Measurements from ENCODE around the gene JAKMIP2.

JAKMIP2 gene

DNA sequence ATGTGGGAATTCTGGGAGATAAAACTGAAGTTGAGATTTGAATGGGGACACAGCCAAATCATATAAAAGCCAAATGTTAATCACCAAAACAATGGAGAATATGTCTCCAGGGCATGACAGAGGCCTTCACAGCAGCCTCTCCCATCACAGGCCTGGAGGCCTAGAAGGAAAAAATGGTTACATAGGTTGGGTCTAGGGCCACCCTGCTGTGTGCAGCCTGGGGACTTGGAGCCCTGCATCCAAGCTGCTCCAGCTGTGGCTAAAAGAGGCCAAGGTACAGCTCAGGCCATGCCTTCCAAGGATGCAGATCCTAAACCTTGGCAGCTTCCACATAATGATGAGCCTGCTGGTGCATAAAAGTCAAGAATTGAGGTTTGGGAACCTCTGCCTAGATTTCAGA is 85.1 kb downstream of the JAKMIP2 start:
- DNase-seq (ENCODE audit: low read depth in 3 of 3), result no peak

DNA sequence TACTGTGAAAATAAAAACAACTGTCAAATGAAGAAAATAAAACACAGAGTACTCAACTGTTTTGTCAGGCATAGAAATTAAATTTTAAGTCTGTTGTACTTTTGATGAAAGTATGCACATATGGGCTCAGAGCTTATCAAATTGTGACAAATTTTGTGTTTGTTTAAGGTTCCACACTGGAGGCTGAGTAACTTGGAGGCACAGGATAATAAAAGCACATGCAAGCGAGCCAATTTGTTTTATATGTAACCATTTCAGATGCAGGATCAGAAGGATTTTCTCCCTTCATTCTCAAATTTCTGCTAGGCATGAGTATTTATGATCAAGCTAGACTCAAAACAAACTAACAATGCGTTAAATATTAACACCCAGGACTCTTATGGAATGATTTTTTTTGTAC is 87.8 kb downstream of the JAKMIP2 start:
- DNase-seq (ENCODE audit: low read depth in 3 of 3), result no peak

DNA sequence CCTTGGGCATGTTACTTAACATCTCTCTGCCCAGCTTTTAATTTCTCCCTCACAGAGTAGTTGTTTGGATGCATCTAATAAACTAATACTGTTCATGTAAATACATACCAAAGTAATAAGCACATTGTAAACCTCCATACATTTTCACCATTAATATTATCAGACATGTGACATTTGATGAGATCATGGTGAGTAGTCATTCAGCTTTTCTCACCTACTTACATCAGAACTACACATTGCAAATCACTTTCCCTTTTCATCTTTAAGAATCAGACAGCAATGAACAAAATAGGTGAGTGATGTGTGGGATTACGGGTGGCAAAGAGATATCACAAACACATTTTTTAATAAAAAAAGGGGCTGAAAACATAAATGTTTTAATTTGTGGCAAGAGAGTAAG is 89.3 kb downstream of the JAKMIP2 start:
- DNase-seq (ENCODE audit: low read depth in 3 of 3), result no peak

DNA sequence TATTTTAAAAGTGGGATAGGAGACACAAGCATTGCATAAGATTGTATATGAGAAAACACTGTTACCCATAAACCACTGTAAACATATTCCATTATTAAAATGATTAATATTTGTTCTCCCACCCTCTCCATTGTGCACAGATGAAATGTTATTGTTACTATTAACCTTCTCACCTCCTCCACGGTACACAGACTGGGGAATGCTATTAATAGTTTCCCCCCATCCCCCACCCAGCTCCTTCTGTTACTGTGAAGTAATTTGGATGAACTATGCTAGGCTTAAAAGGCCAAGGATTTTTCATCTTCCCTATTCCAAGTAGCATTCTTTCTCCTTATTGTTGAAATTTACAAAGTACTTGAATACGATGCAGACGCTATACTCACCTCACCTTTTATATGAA is 91.4 kb downstream of the JAKMIP2 start:
- no peak for DNase-seq (ENCODE audit: low read depth in 3 of 3)

DNA sequence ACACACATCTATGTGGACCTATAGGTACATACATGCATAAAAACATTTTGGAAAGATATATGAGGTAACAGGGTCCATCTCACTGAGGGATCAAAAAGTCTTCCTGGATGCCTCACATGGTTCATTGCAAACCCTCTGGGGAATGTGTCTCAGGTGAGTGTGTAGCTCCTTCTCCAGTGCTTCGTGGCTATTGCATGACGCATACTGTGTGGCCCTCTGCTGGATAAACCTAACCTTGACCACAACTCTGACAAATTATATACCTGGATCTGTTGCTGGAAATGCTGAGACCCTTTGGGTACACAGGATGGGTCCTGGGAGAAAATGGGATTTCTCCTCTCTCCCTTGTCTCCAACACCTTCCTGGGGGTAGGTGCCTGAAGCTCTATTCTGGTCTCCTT is 91.9 kb downstream of the JAKMIP2 start:
- no peak for DNase-seq (ENCODE audit: low read depth in 3 of 3)

DNA sequence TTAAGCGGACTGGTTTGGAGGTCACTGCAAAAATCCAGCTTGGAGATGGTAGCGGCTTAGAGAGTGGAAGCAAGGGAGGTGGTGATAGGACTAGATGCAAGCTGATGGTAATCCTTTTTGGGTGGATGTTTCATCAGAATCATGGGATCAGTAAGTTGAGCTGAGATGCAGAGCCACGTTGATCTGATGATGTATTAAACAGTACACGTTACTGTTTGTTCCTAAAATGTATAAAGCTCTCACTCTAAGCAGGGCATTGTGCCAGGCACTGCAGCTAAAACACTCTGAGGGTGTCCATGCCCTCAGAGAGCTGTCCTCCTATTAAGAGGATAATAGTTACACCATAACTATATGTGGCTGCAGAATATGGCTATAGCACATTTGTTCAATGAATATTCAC is 93.1 kb downstream of the JAKMIP2 start:
- DNase-seq (ENCODE audit: low read depth in 3 of 3), result no peak

DNA sequence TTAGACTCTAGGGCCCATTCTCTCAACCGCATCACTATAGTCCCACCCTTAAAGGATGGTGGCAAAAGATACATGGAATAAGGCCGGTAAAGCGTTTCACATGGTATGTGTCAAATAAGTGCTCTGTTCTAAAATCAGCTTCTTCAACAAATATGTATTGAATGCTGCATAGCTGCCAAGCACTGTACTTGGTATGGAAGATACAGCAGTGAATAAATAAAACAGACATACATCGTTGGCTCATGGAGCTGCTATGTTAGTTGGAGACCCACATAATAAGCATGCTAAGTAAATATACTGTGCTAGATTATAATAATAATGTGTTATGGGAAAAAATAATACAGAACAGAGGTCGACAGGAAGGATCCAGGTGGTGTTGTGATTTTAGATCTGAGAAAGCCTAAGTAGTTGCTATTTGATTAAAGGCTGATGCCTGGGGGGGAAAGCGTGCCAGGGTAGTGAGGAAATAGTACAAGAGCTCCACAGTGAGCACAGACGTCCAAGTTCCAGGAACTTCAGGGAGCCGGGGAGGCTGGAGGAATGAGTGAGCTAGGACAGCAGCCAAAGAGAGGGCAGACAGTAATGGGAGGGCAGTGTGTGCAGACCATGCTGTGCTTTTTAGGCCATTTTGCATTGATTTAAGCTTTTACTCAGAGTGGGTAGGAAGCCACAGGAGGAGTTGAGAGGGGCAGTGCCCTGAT is 93.7 kb downstream of the JAKMIP2 start:
- no peak for DNase-seq (ENCODE audit: low read depth in 3 of 3)

DNA sequence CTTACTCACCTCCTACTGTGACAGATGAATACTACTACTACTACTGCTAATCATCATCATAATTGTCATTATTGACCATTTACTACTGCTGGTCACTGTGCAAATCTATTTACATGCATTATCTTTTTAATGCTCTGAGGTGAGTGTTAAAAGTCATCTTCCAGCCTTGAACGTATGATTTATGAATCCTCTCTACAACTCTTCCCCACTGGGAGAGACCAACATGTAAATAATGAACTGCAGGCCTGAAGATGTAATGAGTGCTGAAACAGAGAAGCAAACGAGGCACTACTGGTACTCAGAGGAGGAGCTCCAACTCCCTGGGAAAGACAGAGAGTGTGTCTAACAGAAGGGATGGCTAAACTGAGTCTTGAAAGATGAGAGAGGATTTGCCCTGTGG is 95.4 kb downstream of the JAKMIP2 start:
- no peak for DNase-seq (ENCODE audit: low read depth in 3 of 3)

DNA sequence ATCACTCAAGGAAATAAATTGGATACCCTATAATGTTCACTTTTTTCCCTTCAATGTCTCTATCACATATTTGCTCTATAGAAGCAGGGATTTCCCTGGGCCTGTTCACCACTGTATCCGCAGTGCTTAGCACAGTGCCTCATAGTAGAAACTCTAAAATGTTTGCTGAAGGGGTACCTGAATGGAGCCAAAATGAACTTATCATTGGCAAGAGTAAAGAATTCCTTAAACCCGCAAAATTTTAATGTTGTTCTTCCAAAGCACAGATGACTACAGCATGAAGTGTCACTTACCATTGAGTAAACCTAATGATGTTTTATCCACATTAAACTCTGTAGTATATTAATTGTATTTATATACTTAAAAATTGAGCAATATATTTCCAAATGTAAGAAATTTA is 96.1 kb downstream of the JAKMIP2 start:
- no peak for DNase-seq (ENCODE audit: low read depth in 3 of 3)

DNA sequence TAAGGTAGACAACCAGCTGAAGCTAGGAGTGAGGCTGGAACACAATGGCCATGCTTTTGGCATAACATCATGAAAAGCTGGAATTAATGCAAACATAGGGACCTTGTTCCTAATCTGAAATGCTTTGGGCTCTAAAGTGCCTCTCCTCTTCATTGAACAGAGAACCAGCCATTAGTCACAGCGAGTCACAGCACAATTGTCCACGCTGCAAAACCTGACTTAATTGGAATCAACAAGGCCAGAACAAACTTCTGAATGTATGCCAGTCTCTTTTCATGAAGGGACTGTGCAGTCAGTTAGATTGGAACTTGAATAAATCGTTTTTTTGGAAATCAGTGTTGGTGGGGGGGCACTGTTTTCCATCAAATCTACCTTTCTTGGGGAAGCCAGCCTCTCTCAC is 96.5 kb downstream of the JAKMIP2 start:
- DNase-seq (ENCODE audit: low read depth in 3 of 3), result no peak

DNA sequence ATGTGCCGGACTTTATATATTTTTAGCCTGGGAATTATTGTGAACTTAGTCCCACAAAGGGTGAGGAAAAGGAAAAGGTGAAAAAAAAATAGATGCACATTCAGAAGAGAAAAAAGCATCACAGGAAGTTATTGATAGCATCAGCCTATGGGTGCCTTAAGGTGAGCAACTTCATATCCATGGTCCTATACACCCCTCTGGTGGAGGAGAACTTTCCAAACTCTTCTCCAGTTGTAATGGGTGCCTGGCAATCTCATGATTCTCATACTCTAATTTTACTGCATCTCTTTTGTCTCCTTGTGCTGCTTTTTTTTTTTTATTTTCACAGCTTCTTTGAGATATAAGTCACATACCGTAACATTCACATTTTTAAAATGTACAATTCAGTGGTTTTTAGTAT is 107.4 kb downstream of the JAKMIP2 start:
- DNase-seq (ENCODE audit: low read depth in 3 of 3), result no peak

DNA sequence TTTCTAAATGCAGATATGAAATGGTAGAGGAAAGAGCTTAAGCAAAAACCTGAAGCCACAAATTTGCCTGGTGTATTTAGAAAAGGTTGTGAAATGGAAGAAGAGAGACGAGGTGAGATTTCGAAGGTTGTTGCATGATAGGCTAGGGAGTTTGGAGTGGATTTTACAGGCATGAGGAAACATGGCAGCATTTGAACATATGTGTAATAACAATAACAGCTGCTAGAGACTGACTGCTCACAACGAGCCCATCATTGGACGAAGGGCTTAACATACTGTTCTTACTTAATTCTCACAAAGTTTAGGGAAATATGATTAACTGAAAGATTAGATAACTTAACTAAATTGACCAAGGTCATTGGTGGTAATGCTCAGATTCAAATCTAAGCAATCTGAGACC is 108.1 kb downstream of the JAKMIP2 start:
- no peak for DNase-seq (ENCODE audit: low read depth in 3 of 3)

DNA sequence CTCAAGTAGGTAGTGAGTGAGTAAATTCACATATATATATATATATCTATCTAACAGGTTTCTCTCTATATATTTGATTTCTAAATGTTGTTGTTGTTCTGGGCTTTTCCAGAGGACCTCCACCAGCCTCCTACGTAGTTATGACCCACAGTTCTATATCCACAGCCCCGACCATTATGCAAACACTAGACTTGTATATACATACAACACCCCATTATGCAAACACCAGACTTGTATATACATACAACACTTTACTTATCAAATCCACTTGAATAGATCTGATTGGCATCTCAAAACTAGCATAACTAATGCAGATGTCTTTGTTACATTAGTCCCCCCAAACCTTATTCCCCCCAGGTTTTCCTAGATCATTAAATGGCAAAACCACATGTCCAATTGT is 108.7 kb downstream of the JAKMIP2 start:
- no peak for DNase-seq (ENCODE audit: low read depth in 3 of 3)

DNA sequence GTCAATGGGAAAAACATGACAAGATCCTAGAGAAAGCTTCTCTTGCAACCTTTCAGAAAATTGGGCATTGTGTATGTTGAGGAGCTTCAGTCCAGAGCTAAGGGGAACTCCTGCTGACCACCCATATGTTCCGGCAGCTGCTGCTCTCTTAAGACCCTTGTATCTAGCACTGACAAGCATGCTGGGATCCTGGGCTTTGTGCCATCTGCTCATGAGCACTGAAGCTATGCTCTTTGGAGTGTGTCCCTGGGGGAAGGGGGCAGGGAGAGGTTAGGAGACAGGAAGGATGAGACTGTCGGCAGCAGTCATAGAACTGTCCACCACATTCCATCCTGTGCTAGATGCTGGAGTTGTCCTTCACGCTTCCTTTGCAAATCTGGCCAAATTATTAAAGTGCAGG is 109.3 kb downstream of the JAKMIP2 start:
- no peak for DNase-seq (ENCODE audit: low read depth in 3 of 3)

DNA sequence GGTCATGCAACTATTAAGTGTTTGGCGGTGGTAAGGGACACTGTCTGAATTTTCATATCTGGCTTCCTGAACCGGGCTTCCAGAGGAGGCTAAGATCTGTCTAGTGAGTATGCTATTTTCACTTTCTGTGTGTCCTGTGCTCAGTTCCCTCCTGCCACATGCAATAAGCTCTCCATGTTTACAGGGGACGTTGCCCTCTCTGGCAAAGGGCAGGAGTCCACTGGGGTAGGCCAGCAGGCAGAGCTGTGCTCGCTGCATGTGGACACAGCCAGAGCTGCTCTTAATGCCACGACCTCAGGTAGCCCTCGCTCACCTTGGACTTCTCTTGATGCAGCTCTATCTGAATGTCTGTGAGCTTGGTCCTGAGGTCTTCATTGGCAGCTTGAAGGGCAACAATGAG is 111.2 kb downstream of the JAKMIP2 start:
- no peak for DNase-seq (ENCODE audit: low read depth in 3 of 3)

DNA sequence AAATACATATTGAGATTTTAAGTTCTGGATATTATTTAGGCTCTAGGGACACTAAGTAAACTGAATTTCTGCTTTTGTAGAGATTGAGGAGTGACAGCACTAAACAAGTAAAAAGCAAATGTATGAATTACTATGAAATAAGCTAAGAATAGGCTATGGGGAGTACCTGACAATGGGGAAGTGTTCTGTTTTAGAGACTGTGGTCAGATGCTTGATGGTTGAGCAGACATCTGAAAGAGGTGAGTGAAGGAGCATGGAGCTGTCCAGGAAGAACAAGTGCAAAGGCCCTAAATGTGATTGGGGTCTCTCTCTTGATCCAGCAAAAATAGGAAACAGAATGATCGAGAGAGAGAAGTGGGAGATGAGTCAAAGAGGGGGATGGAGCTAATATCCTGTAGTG is 111.7 kb downstream of the JAKMIP2 start:
- DNase-seq (ENCODE audit: low read depth in 3 of 3), result no peak

DNA sequence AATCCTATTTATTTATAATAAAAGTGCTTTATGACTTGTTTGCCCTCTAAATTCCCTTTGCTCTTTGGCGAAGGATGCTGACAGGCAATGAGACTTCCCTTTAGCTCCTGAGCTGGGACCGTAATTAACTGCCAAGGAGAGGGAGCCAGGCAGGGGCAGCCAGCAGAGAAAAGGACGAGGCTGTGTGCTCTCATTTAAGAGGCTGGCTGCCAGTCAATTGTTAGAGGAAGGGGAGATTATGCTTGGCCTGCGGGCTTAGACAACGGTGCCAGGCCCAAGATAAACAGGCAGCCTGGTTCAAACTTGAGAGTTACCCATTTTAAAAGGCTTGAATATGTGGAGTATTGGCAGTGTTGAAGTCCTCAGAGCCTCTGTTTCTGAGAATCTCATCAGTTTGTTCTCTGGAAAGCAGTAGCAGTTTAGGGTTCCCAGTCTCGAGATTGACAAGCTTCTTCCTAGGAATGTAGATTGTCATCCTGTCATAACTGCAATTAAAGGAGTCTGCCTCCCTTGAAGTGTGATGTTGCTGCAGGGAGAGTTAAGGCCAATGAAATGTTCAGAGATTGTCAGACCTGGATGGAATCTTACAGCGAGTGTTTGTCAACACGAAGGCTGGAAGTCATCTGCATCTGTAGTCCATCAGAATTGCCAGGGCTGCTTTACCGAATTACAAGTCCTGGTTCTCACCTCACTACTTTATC is 113.2 kb downstream of the JAKMIP2 start:
- DNase-seq (ENCODE audit: low read depth in 3 of 3), result no peak

DNA sequence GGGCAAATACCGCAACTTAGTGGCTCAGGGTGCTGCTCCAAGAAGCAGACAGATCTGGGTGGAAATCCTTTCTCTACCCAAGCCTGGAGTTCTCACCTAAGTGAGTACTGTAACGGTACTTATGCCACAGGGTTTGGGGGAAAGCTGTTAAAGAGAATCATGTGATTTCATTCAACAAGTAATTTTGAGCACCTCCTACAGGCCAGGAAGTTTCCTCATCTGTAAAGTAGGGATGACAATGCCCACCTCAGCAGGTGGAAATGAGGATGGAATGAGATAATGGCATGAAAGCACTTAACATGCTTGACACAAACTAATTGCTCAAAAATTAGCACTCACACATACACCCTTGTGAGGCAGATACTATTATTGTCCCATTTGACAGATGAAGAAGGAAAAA is 114.1 kb downstream of the JAKMIP2 start:
- no peak for DNase-seq (ENCODE audit: low read depth in 3 of 3)

DNA sequence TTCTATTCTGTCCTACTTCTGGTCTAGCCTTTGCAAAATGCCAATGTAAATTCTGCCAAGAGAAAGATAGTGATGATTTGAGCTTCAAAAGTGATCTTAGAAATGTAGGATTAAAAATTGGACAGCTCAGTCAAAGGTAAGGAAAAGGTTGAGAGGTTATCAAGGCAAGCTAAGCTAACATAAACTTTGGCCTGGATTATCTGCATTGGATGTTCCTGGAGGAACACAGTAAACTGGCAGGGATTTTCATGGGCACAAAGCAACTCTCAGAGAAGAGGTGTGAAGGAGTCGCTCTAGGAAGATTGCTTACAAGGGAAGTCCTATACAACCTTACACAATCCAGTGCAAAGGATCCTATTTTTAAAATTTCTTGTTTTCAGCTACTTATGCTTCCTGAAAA is 115.2 kb downstream of the JAKMIP2 start:
- DNase-seq (ENCODE audit: low read depth in 3 of 3), result no peak

DNA sequence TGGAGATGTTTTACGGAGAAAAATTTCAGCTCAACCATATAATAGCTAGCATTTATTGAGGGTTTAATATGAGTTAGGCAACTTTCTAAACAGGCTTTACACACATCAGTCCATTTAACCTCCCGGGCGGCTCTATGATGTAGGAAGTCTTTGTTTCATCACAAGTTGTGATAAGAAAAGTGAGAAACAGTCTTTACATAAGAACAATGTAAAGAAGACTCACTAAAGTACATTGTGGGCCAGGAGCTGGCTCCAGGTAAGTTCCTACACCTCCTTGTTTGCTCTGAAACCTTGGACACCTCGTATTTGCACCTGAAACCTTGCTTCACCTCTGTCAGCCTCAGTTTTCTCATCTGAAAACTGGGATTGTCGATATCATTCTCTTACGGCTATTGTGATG is 116.1 kb downstream of the JAKMIP2 start:
- DNase-seq (ENCODE audit: low read depth in 3 of 3), result no peak

DNA sequence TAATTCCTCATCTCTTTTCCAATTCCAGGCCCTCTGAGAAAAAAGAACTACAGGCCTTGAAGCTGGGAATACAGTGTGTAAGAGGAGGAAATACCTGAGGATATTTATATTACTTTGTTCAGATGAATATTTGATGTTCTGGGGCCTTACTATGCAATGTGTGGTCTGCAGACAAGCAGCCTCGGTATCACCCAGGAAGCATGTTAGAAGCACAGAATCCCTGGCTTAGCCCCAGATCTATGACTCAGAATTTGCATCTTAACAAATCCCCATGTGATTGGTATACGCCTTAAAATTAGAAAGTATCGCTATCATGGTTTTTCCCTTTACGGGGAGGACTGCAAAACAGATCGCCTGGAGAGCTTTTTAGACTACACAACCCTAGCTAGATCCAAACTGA is 121.0 kb downstream of the JAKMIP2 start:
- DNase-seq (ENCODE audit: low read depth in 3 of 3), result no peak

DNA sequence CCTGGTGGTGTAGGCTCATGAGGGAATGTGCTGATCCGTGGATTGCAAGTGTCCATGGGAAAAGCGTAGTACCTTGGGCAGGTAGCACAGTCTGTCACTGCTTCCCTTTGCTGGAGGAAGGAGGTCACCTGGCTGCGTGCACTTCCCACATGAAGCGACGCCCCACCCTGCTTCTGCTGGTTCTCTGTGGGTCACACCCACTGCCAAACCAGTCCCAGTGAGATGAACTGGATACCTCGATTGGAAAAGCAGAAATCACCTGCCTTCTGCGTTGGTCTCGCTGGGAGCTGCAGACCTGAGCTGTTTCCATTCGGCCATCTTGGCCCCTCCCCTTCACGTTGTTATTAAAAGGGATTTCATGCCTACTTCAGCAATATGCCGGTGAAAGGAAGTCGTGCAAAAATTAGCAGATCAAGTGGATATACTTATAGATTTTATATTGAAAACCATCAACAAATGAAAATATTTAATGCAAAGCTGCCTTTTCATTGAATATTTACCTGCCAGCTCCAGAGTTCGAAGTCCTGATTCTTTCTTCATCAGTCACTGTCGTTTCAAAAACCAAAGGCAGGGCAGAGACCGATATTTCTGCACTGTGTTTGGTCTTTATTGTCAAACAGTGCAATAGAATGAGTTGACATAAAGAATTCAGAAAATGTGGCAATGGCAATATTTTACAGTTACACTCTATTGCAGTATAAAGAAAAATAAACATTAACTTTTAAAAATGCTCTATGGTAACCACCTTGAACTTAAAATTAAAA is 123.2 kb downstream of the JAKMIP2 start:
- no peak for DNase-seq (ENCODE audit: low read depth in 3 of 3)

DNA sequence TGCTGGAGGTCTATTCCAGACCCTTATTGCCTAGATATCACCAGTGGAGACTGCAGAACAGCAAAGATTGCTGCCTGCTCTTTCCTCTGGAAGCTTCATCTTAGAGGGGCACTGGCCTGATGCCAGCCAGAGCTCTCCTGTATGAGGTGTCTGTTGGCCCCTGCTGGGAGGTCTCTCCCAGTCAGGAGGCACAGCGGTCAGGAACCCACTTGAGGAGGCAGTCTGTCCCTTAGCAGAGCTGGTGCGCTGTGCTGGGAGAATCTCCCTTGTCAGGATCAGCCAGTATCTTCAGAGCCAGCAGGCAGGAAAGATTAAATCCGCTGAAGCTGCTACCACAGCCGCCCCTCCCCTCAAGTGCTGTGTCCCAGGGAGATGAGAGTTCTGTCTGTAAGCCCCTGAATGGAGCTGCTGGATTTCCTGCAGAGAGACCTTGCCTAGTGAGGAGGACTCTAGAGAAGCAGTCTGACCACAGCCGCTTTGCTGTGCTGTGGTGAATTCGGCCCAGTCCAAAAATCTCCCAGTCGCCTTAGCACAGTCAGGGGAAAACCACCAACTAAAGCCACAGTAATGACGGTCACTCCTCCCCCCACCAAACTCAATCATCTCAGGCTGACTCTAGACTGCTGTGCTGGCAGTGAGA is 124.1 kb downstream of the JAKMIP2 start:
- DNase-seq (ENCODE audit: low read depth in 3 of 3), result no peak

Measured in stimulated activated CD4-positive, alpha-beta T cell treated with anti-CD3 and anti-CD28 coated beads, TNF-alpha, amount 100 ng/mL, for 24 hours (primary cell).